ENCODE data around the gene BTBD6. TPM values are rescaled to one million over a fixed set of nuclear protein-coding genes. Genes with fewer than 3 reads are reported as not detected.

BTBD6 gene
- total RNA-seq, 1 experiment from 2014 or later = 9.0 TPM

DNA sequence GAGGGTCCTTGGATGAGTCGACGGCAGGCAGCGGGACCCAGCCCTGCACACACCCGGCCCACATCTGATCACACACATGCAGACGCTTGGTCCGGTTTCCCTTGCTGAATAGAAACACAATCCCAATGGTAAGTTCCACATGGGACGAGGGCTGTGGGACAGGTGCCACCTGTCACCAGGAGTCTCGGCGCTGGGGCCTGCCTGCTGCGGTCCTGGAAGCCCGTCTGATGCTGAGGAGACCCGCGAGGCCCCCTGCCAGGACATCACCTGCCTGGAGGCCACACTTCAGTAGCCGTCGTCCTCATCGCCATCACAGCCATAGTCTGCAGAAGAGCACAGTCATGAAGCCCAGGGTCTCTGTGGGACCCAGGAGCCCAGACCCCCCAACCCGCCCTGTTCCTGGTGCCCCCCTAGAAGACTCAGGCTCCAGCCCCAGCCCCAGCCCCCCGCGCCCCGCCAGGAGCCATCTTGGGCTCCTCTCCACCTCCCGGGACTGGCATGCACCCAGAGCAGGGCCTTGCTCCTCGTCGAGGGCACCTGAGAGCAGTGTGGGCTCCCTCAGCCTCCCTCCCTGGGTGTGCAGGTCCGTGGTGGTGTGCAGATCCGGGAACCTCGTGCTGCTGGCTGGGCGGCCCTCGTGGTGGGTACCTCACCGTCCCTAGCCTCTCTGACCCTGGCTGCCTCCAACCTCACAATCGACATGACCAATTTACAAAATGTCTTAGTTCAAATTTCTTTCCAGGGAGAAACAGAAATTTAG lies 37.9 kb upstream of the BTBD6 start:
- DNase-seq = no peak
- no peaks in the 10 kb centered on the region for H3K27me3 ChIP-seq (ENCODE audit: insufficient read depth, low read depth)
- no peaks in the 10 kb centered on the region for H3K4me1 ChIP-seq (replicated peaks; ENCODE audit: insufficient read depth)
- no peak overlapping the region for H3K4me3 ChIP-seq
- H3F3A ChIP-seq (ENCODE audit: insufficient read depth, low read depth) = 0 out of 2 replicates have a peak, but pooled peaks cover 6% of the 10 kb centered on the region
- H4K20me1 ChIP-seq (ENCODE audit: insufficient read depth) = no peaks in the 10 kb centered on the region; the same call in 1 of the 2 replicates
- no peaks in the 10 kb centered on the region for H3K9me3 ChIP-seq (ENCODE audit: insufficient read depth, low read depth)
- H3K9me2 ChIP-seq (ENCODE audit: insufficient read depth) = no peaks in the 10 kb centered on the region
- H3K4me2 ChIP-seq = no peak overlapping the region
- ChIA-PET POLR2A (ENCODE audit: unreplicated experiment) (no interaction called here), CTCF (no interaction called here)
- H3K36me3 ChIP-seq (ENCODE audit: low read depth) = no peaks in the 10 kb centered on the region
- TF ChIP-seq EZH2 (IDR thresholded peaks at IDR 0.05; ENCODE audit: low read depth) = no peak
- TF ChIP-seq, protein P1, sequence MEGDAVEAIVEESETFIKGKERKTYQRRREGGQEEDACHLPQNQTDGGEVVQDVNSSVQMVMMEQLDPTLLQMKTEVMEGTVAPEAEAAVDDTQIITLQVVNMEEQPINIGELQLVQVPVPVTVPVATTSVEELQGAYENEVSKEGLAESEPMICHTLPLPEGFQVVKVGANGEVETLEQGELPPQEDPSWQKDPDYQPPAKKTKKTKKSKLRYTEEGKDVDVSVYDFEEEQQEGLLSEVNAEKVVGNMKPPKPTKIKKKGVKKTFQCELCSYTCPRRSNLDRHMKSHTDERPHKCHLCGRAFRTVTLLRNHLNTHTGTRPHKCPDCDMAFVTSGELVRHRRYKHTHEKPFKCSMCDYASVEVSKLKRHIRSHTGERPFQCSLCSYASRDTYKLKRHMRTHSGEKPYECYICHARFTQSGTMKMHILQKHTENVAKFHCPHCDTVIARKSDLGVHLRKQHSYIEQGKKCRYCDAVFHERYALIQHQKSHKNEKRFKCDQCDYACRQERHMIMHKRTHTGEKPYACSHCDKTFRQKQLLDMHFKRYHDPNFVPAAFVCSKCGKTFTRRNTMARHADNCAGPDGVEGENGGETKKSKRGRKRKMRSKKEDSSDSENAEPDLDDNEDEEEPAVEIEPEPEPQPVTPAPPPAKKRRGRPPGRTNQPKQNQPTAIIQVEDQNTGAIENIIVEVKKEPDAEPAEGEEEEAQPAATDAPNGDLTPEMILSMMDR (conservative IDR thresholded peaks at IDR 0.05) = no peak
- intact Hi-C loops (cut with micrococcal nuclease; ENCODE audit: unreplicated experiment) = no loop called here
- no peak overlapping the region for H3K27ac ChIP-seq
- no peaks in the 10 kb centered on the region for H3K79me2 ChIP-seq (ENCODE audit: low read depth)
- H2AFZ ChIP-seq = no peak overlapping the region
- BruUV-seq (replicated peaks) = no TSS peak

DNA sequence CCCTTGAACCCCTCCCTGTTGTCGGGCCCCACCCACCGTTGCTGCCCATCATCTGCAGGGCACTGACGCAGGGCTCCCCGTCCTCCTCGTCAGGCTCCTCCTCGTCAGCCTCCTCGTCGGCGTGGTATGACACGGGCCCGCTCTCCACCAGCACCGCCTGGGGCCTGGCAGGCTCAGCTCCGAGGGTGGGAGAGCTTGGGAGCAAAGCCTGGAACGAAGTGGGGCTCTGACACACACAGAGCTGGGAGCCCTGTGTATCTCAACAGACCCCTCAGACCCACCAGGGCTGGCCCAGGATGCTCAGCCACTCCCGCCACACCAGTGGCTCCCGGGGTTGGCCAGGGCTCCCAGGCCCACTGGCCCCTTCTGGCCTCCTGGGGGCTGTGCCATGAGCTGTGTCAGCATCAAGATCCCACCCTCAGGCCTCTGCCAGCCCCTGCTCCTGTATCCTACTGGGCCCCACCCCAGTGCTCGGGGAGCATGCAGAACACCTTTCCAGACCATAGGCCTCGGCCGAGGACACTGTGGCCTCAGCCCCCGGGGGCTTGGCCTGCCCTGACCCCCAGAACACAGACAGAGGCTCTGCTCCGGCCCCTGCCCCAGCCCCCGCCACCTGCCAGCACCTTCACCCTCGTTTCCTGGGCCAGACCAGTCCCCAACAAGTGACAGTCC lies 37.1 kb upstream of the BTBD6 start:
- ChIA-PET POLR2A (ENCODE audit: unreplicated experiment) (no interaction called here), CTCF (no interaction called here)
- BruUV-seq (replicated peaks) = no TSS peak

DNA sequence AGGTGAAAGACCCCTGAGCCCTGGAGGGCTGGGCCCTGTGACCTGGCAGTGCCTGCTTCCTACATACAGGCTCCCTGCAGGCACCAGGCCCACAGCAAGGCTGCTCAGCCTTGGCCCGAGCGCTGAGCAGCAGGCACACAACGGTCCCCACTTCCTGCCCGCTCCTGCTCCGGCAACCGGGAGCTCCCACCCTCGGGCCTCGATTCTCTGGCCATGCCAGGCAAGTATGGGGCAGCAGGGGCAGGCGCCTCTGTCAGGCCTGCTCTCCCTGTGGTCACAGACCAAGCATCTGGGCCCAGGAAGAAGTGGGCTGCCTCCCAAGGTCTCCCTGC lies 36.6 kb upstream of the BTBD6 start:
- intact Hi-C loops (cut with micrococcal nuclease; ENCODE audit: unreplicated experiment) = no loop called here
- H3K36me3 ChIP-seq (ENCODE audit: low read depth) = no peaks in the 10 kb centered on the region
- no peak overlapping the region for H3K27ac ChIP-seq
- no peaks in the 10 kb centered on the region for H3F3A ChIP-seq (ENCODE audit: insufficient read depth, low read depth)
- CTCF ChIA-PET = no interaction called here
- no TSS peak for BruUV-seq (replicated peaks)
- TF ChIP-seq, protein P1 (conservative IDR thresholded peaks at IDR 0.05) = no peak
- H3K4me3 ChIP-seq = no peak overlapping the region
- H3K79me2 ChIP-seq (ENCODE audit: low read depth) = no peaks in the 10 kb centered on the region
- no peaks in the 10 kb centered on the region for H3K9me2 ChIP-seq (ENCODE audit: insufficient read depth)
- no peak overlapping the region for H2AFZ ChIP-seq
- H4K20me1 ChIP-seq (ENCODE audit: insufficient read depth) = no peaks in the 10 kb centered on the region; the same call in 1 of the 2 replicates
- no peaks in the 10 kb centered on the region for H3K9me3 ChIP-seq (ENCODE audit: insufficient read depth, low read depth)
- H3K27me3 ChIP-seq (ENCODE audit: insufficient read depth, low read depth) = no peaks in the 10 kb centered on the region
- no peak overlapping the region for H3K4me2 ChIP-seq
- POLR2A ChIA-PET (ENCODE audit: unreplicated experiment) = no interaction called here
- no peak for DNase-seq
- no peaks in the 10 kb centered on the region for H3K4me1 ChIP-seq (replicated peaks; ENCODE audit: insufficient read depth)

More for the DNA sequence above, 37.1 kb upstream of the BTBD6 start:
- no peak overlapping the region for H3K27ac ChIP-seq
- H3K27me3 ChIP-seq (ENCODE audit: insufficient read depth, low read depth) = no peaks in the 10 kb centered on the region
- intact Hi-C loops (cut with micrococcal nuclease; ENCODE audit: unreplicated experiment) = no loop called here
- DNase-seq = no peak
- no peaks in the 10 kb centered on the region for H3K79me2 ChIP-seq (ENCODE audit: low read depth)
- H3K4me1 ChIP-seq (replicated peaks; ENCODE audit: insufficient read depth) = no peaks in the 10 kb centered on the region
- no peak overlapping the region for H3K4me2 ChIP-seq
- H4K20me1 ChIP-seq (ENCODE audit: insufficient read depth) = no peaks in the 10 kb centered on the region; the same call in 1 of the 2 replicates
- H3K4me3 ChIP-seq = no peak overlapping the region
- H2AFZ ChIP-seq = no peak overlapping the region
- no peaks in the 10 kb centered on the region for H3K36me3 ChIP-seq (ENCODE audit: low read depth)
- no peak for TF ChIP-seq EZH2 (IDR thresholded peaks at IDR 0.05; ENCODE audit: low read depth)
- TF ChIP-seq, protein P1 (conservative IDR thresholded peaks at IDR 0.05) = no peak
- H3K9me3 ChIP-seq (ENCODE audit: insufficient read depth, low read depth) = no peaks in the 10 kb centered on the region
- H3F3A ChIP-seq (ENCODE audit: insufficient read depth, low read depth) = no peaks in the 10 kb centered on the region
- H3K9me2 ChIP-seq (ENCODE audit: insufficient read depth) = no peaks in the 10 kb centered on the region
